GM12891 (cell line): Measurements from ENCODE around the gene TANC1.

ENCODE experiments used
- POLR2A ChIP-seq: IDR thresholded peaks from 2 replicates; pipeline ENCODE4 v1.6.1; 2011; ENCODE audit warnings: low read depth, low read length, control low read depth
- POLR2AphosphoS5 ChIP-seq: IDR thresholded peaks from 2 replicates; pipeline ENCODE4 v1.6.1; 2011; ENCODE audit warnings: low read depth, low read length, control low read depth
- TAF1 ChIP-seq: IDR thresholded peaks from 2 replicates; pipeline ENCODE4 v1.6.1; 2011; ENCODE audit warnings: low read depth, low read length, control low read depth

DNA sequence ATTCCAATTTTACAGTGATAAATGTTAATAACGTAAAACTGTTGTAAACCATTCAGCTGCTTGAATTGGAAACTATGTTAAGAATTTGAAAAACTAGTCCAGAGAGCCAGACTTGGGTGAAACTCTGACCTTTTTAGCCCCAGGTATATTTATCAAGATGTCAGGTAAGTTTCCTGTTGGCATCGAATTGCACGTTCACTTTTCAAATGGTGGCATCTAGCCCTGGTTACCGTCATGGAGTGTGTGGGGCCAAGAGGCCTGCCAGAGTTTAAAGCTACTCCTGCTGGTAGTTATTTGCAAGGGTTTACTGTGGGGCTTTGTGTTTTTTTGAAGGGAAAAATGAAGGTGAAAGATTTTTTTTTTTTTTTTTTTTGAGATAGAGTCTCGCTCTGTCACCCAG lies 208.1 kb downstream of the TANC1 start:
- TF ChIP-seq POLR2A (no peak), TAF1 (no peak), POLR2AphosphoS5 (no peak)
